HepG2 (cell line): ENCODE measurements around the gene SLC25A22. TPM values are rescaled to one million over a fixed set of nuclear protein-coding genes. Genes with fewer than 3 reads are reported as not detected.

Experiments used
- AGO2 ChIP-seq: fragments of 200-400 bp; formaldehyde crosslinking; optimal IDR thresholded peaks from 2 replicates; pipeline ENCODE3; 2017; ENCODE audit warnings: mild to moderate bottlenecking, low read depth, low read length, moderate library complexity
- DNMT3B ChIP-seq: conservative IDR thresholded peaks from 2 replicates; pipeline ENCODE4 v1.6.1; 2016; ENCODE audit warnings: missing biosample characterization, control low read depth
- GPN1 ChIP-seq: sonication (generic); formaldehyde crosslinking; IDR thresholded peaks from 2 replicates; pipeline ENCODE4 v1.5.1; 2020; ENCODE audit warnings: missing genetic modification reagents, borderline replicate concordance
- HDAC1 ChIP-seq: sonication (generic); formaldehyde crosslinking; IDR thresholded peaks from 2 replicates; pipeline ENCODE4 v1.5.1; 2020; ENCODE audit warnings: mild to moderate bottlenecking, missing genetic modification reagents
- HNF1A ChIP-seq, 2 experiments: sonication (generic) in 1 of 2; formaldehyde crosslinking in 1 of 2; IDR thresholded peaks; 2 replicates each; pipeline versions ENCODE4 v1.4.0 to v1.6.1; 2016 to 2020; ENCODE audit warnings: borderline replicate concordance in 1 of 2, low read depth in 1 of 2, mild to moderate bottlenecking in 1 of 2, missing genetic modification reagents in 1 of 2
- JUN ChIP-seq: sonication (generic); formaldehyde crosslinking; IDR thresholded peaks from 2 replicates; pipeline ENCODE4 v1.4.0; 2020; ENCODE audit warnings: mild to moderate bottlenecking, missing genetic modification reagents
- KDM5A ChIP-seq: fragments of 200-600 bp; sonication (generic); IDR thresholded peaks from 2 replicates; pipeline ENCODE4 v1.7.0; 2018; ENCODE audit warnings: antibody characterized with exemption, mild to moderate bottlenecking, low read length, borderline replicate concordance
- MXI1 ChIP-seq: IDR thresholded peaks from 3 replicates; pipeline ENCODE4 v1.6.1; 2012; ENCODE audit warnings: low read depth, low read length, inconsistent platforms, borderline replicate concordance
- MYPOP ChIP-seq: sonication (generic); formaldehyde crosslinking; IDR thresholded peaks from 2 replicates; pipeline ENCODE4 v1.8.1; 2023; ENCODE audit warnings: mild to moderate bottlenecking, moderate library complexity, missing genetic modification reagents
- POGZ ChIP-seq: sonication (generic); formaldehyde crosslinking; IDR thresholded peaks from 2 replicates; pipeline ENCODE4 v1.4.0; 2020; ENCODE audit warnings: mild to moderate bottlenecking, missing genetic modification reagents
- ZBTB33 ChIP-seq: sonication (generic); formaldehyde crosslinking; IDR thresholded peaks from 2 replicates; pipeline ENCODE4 v1.4.0; 2020; ENCODE audit warnings: missing genetic modification reagents
- ZNF883 ChIP-seq: sonication (generic); formaldehyde crosslinking; IDR thresholded peaks from 2 replicates; pipeline ENCODE4 v1.5.1; 2020; ENCODE audit warnings: mild to moderate bottlenecking, missing genetic modification reagents; ENCODE audit errors: not compliant biosample characterization
- polyA plus RNA-seq, 8 experiments: library from polyadenylated mRNA; depleted of rRNA in 3 of 8; stranded (reverse) in 7 of 8; unstranded in 1 of 8; fragments of >200 nt; fragmentation: Illumina TruSeq in 4 of 8; extraction: Trizol in 4 of 8; gene quantifications; 2 replicates each; pipeline versions ENCODE4 v1.2.1 to v1.2.3, GENCODE V29; 2011 to 2016; ENCODE audit warnings: low read depth in 4 of 8, missing spikeins in 1 of 8, mixed read lengths in 1 of 8; ENCODE audit not compliant: insufficient read depth in 1 of 8
- total RNA-seq, 5 experiments: library from RNA; depleted of rRNA; stranded (reverse); fragments of >200 nt; fragmentation: Illumina TruSeq; extraction: Trizol; gene quantifications; 2 replicates each; pipeline ENCODE4 v1.2.3, GENCODE V29; 2016; ENCODE audit warnings: low read depth in 1 of 5
- TF ChIP-seq, protein P1 (sequence below): sonication (generic); formaldehyde crosslinking; IDR thresholded peaks from 2 replicates; pipeline ENCODE4 v1.4.0; 2020; ENCODE audit warnings: mild to moderate bottlenecking, missing genetic modification reagents
- TF ChIP-seq, protein P2 (sequence below): sonication (generic); formaldehyde crosslinking; IDR thresholded peaks from 2 replicates; pipeline ENCODE4 v1.9.0; 2021; ENCODE audit warnings: missing genetic modification reagents, mild to moderate bottlenecking, borderline replicate concordance

SLC25A22 gene
- total and polyA plus RNA-seq, 2 of the 13 experiments (the other 11 are each of a cell fraction or from before 2014, with no cell fraction given), result 12.4 to 19.2 TPM

DNA sequence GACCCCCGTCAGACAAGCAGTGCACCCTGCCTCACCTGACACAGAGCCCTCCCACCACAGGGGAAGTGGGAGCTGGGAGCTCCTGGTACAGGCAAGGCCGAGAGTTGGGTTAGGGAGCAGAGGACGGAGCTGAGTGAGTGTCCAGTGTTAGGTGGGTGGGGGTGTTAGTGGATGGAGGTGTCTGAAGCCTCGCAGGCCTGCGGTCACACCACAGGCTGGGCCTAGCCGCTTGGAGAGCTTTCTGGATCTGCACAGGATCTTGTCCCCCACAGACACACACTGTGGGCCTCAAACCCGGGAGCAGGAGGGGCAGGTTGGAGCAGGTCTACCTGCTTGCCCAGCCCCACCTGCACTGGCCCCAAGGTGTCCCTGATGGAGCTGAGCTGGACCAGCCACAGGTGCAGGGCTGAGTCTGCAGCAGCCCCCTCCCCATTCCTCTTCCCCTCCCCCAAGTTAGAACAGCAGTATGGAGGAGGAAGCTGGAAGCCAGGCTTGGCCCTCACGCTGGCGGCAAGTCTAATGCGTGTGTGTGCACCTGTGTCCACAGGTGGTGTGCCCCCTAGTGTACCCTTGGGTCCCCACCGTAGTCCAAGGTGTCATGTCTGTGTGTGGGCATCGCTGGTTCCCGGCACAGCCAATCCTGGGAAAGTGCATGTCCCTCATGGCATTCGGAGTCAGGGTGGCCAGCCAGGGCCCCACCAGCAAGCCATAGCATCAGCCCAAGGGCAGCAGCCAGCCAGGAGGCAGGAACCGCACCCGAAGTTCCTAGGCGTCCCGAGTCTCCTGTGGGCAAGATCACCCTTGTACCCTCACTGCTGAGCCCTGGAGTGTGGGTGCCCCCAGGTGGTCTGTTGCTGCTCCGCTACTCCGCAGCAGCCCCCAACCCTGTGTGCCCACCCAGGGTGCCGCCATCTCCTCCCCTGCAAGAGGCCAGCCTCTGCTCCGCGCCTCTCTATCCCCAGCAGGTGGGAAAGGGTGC lies 18.8 kb downstream of the SLC25A22 start (continued):
- TF ChIP-seq, protein P1, sequence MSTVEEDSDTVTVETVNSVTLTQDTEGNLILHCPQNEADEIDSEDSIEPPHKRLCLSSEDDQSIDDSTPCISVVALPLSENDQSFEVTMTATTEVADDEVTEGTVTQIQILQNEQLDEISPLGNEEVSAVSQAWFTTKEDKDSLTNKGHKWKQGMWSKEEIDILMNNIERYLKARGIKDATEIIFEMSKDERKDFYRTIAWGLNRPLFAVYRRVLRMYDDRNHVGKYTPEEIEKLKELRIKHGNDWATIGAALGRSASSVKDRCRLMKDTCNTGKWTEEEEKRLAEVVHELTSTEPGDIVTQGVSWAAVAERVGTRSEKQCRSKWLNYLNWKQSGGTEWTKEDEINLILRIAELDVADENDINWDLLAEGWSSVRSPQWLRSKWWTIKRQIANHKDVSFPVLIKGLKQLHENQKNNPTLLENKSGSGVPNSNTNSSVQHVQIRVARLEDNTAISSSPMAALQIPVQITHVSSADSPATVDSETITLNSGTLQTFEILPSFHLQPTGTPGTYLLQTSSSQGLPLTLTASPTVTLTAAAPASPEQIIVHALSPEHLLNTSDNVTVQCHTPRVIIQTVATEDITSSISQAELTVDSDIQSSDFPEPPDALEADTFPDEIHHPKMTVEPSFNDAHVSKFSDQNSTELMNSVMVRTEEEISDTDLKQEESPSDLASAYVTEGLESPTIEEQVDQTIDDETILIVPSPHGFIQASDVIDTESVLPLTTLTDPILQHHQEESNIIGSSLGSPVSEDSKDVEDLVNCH (CRISPR knock-in tag), result no peak
- TF ChIP-seq ZNF883 (CRISPR knock-in tag), result no peak
- TF ChIP-seq DNMT3B, result no peak
- no peak for TF ChIP-seq HNF1A (IDR thresholded peaks at IDR 0.05; ENCODE audit: low read depth)
- no peak for TF ChIP-seq HNF1A (CRISPR knock-in tag; IDR thresholded peaks at IDR 0.05; ENCODE audit: borderline replicate concordance)
- no peak for TF ChIP-seq POGZ (CRISPR knock-in tag)
- TF ChIP-seq JUN (CRISPR knock-in tag), result no peak
- no peak for TF ChIP-seq MYPOP
- no peak for TF ChIP-seq KDM5A
- TF ChIP-seq, protein P2, sequence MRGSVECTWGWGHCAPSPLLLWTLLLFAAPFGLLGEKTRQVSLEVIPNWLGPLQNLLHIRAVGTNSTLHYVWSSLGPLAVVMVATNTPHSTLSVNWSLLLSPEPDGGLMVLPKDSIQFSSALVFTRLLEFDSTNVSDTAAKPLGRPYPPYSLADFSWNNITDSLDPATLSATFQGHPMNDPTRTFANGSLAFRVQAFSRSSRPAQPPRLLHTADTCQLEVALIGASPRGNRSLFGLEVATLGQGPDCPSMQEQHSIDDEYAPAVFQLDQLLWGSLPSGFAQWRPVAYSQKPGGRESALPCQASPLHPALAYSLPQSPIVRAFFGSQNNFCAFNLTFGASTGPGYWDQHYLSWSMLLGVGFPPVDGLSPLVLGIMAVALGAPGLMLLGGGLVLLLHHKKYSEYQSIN (CRISPR knock-in tag), result no peak
- no peak for TF ChIP-seq MXI1
- peak; percentile 75 for TF ChIP-seq AGO2
- TF ChIP-seq HDAC1 (CRISPR knock-in tag), result no peak
- TF ChIP-seq GPN1 (CRISPR knock-in tag), result no peak
- TF ChIP-seq ZBTB33 (CRISPR knock-in tag), result peak; percentile 82
